Measurements from ENCODE around the gene GTF2IRD1. TPM values are rescaled to one million over a fixed set of nuclear protein-coding genes. Genes with fewer than 3 reads are reported as not detected.
A peak's percentile ranks its signal among the peaks of the same experiment; 100 is the strongest.

The GTF2IRD1 gene
- total RNA-seq, 1 donor from 2014 or later, result 32.6 TPM

DNA sequence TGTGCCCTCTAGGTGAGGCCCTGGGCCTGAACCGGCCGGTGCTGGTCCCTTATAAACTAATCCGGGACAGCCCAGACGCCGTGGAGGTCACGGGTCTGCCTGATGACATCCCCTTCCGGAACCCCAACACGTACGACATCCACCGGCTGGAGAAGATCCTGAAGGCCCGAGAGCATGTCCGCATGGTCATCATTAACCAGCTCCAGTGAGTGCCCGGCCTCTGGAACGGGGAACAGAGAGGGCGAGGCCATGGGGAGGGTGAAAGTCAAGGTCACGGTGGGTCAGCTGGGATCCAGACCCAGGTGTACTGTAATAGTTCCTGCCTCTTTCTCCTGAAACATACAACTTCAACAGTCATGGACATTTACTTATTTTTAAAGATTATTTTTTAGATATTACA lies 137.1 kb downstream of the GTF2IRD1 start:
- H3K27me3 Mint-ChIP-seq (ENCODE audit: unreplicated experiment), result peaks cover 2% of the 10 kb centered on the region
- H3K4me3 Mint-ChIP-seq (ENCODE audit: unreplicated experiment), result no peak overlapping the region
- peaks cover 5% of the 10 kb centered on the region for H3K36me3 Mint-ChIP-seq (ENCODE audit: low read depth, unreplicated experiment)
- no peaks in the 10 kb centered on the region for H3K9me3 Mint-ChIP-seq (ENCODE audit: unreplicated experiment)
- no peak overlapping the region for H3K27ac Mint-ChIP-seq (ENCODE audit: unreplicated experiment)
- TF ChIP-seq, protein P1, sequence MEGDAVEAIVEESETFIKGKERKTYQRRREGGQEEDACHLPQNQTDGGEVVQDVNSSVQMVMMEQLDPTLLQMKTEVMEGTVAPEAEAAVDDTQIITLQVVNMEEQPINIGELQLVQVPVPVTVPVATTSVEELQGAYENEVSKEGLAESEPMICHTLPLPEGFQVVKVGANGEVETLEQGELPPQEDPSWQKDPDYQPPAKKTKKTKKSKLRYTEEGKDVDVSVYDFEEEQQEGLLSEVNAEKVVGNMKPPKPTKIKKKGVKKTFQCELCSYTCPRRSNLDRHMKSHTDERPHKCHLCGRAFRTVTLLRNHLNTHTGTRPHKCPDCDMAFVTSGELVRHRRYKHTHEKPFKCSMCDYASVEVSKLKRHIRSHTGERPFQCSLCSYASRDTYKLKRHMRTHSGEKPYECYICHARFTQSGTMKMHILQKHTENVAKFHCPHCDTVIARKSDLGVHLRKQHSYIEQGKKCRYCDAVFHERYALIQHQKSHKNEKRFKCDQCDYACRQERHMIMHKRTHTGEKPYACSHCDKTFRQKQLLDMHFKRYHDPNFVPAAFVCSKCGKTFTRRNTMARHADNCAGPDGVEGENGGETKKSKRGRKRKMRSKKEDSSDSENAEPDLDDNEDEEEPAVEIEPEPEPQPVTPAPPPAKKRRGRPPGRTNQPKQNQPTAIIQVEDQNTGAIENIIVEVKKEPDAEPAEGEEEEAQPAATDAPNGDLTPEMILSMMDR (IDR thresholded peaks at IDR 0.05; ENCODE audit: unreplicated experiment), result no peak
- no peak for DNase-seq (ENCODE audit: low spot score)
- H3K4me1 Mint-ChIP-seq (ENCODE audit: unreplicated experiment), result peaks cover 11% of the 10 kb centered on the region

DNA sequence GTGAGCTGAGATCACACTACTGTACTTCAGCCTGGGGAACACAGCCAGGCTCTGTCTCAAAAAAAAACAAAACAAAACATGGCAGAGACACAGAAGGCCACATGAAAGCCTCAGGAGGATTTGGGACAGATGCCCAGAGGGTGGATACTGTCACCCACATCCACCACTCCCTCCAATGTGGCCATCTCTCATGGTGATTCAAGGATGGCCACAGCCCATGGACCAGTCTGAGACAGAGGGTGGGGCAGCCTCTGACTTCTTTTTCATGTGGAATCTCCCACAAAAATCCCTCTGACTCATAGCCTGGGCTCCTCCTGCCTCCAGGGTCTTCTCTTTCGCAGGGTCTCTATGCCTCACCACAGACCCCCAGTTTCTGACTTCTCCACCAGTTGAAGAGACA lies 144.9 kb downstream of the GTF2IRD1 start:
- Mint-ChIP-seq H3K27me3 (ENCODE audit: unreplicated experiment) (peaks cover 4% of the 10 kb centered on the region), H3K36me3 (ENCODE audit: low read depth, unreplicated experiment) (peaks cover 16% of the 10 kb centered on the region), H3K4me1 (ENCODE audit: unreplicated experiment) (peaks cover 3% of the 10 kb centered on the region), H3K4me3 (ENCODE audit: unreplicated experiment) (no peak overlapping the region), H3K9me3 (ENCODE audit: unreplicated experiment) (no peaks in the 10 kb centered on the region), H3K27ac (ENCODE audit: unreplicated experiment) (no peak overlapping the region)
- TF ChIP-seq, protein P1 (IDR thresholded peaks at IDR 0.05; ENCODE audit: unreplicated experiment), result no peak
- DNase-seq (ENCODE audit: low spot score), result no peak

DNA sequence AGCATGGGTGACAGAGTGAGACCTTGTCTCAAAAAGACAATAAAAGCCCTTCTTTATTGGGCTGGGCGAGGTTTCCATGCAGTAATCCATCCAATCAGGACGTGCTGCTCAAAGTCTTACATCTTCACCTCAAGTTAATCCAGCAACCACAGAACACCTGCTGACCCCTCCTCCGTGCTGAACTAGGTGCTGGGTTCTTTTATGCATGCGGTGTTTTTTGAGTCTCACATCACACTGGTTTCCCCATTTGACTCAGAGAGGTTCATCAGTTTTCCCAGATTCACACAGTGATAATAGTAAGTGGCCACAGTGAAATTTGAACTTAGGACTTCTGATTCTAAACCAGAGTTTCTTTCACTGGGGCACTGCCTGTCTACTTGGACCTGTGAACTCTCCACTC lies 145.5 kb downstream of the GTF2IRD1 start:
- H3K27ac Mint-ChIP-seq (ENCODE audit: unreplicated experiment), result no peak overlapping the region
- DNase-seq (ENCODE audit: low spot score), result no peak
- no peaks in the 10 kb centered on the region for H3K9me3 Mint-ChIP-seq (ENCODE audit: unreplicated experiment)
- peaks cover 13% of the 10 kb centered on the region for H3K36me3 Mint-ChIP-seq (ENCODE audit: low read depth, unreplicated experiment)
- H3K27me3 Mint-ChIP-seq (ENCODE audit: unreplicated experiment), result peaks cover 6% of the 10 kb centered on the region
- TF ChIP-seq, protein P1 (IDR thresholded peaks at IDR 0.05; ENCODE audit: unreplicated experiment), result no peak
- H3K4me1 Mint-ChIP-seq (ENCODE audit: unreplicated experiment), result peaks cover 3% of the 10 kb centered on the region
- H3K4me3 Mint-ChIP-seq (ENCODE audit: unreplicated experiment), result peak overlapping the region; percentile 50

DNA sequence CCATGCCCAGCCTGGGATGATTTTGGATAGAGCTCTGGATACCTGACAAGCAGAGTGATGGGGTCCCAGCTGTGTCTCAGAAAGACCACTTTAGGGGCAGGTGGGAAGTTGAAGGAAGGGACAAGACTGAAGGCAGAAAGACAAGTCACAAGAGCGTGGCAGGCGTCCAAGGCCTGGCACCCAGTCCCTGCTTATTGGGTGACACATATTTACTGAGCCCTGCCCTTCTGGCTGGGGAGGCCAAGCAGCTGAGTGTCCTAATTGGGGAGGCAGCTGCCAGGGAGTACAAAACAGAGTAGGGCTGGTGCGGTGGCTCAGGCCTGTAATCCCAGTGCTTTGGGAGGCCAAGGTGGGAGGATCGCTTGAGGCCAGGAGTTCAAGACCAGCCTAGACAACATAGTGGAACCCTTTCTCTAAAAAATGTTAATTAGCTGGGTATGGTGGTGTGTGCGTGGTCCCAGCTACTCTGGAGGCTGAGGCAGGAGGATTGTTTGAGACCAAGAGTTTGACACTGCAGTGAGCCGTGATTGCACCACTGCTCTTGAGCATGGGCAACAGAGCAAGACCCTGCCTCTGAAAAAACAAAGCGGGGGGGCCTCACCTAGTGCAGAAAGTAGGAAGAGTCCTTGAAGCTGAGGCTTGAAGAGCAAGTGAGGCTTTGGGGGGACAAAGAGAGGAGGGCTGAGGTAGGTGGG lies 150.8 kb downstream of the GTF2IRD1 start:
- TF ChIP-seq, protein P1 (IDR thresholded peaks at IDR 0.05; ENCODE audit: unreplicated experiment), result no peak
- Mint-ChIP-seq H3K27ac (ENCODE audit: unreplicated experiment) (no peak overlapping the region), H3K27me3 (ENCODE audit: unreplicated experiment) (peaks cover 12% of the 10 kb centered on the region), H3K9me3 (ENCODE audit: unreplicated experiment) (no peaks in the 10 kb centered on the region), H3K4me1 (ENCODE audit: unreplicated experiment) (peaks cover 6% of the 10 kb centered on the region), H3K4me3 (ENCODE audit: unreplicated experiment) (no peak overlapping the region), H3K36me3 (ENCODE audit: low read depth, unreplicated experiment) (peaks cover 3% of the 10 kb centered on the region)
- no peak for DNase-seq (ENCODE audit: low spot score)

DNA sequence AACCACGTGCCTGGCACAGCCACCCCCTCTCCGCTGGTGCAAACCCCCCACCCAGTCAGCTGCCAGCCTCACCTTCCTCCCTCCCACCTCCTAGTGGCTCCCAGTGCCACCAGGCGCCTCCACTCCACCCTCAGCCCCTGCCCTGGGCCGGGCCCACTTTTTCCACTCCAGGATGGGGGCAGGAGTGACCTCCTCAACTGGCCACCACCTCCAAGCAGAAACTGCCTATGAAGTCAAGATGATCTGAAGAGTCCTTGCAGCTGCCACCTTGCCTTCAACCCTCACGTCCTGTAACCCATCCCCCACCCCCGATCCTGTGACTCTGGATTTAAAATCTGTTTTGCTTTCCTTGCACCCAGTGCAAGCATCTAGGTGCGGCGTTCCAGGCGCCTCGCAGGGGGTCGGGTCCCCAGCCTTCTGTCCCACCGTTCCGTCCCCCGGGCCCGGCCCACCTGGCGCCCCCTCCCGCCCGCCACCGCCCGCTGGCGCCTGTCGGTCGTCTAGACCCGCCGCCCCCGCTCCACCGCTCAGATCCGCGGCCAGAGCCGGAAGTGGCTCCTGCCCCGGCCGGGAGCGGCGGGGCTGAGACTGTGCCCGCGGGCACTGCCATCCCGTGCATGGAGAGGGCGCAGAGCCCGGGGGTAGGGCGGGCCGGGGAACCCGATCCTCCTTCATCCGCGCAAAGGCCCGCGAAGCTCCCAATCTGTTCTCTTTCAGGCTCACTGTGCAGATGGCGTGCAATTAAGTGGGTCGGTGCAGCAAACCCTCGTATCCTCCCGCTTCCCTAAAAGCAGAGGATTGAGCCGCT lies 152.6 kb downstream of the GTF2IRD1 start:
- H3K27me3 Mint-ChIP-seq (ENCODE audit: unreplicated experiment), result peaks cover 8% of the 10 kb centered on the region
- DNase-seq (ENCODE audit: low spot score), result peak; percentile 20

More for the DNA sequence above, 152.6 kb downstream of the GTF2IRD1 start:
- no peaks in the 10 kb centered on the region for H3K9me3 Mint-ChIP-seq (ENCODE audit: unreplicated experiment)
- TF ChIP-seq, protein P1 (IDR thresholded peaks at IDR 0.05; ENCODE audit: unreplicated experiment), result no peak
- no peak overlapping the region for H3K27ac Mint-ChIP-seq (ENCODE audit: unreplicated experiment)
- peaks cover 3% of the 10 kb centered on the region for H3K36me3 Mint-ChIP-seq (ENCODE audit: low read depth, unreplicated experiment)
- peaks cover 5% of the 10 kb centered on the region for H3K4me1 Mint-ChIP-seq (ENCODE audit: unreplicated experiment)
- H3K4me3 Mint-ChIP-seq (ENCODE audit: unreplicated experiment), result no peak overlapping the region

All from endothelial cell (in vitro differentiated cells).